ENCODE measurements around the gene ACOX3. TPM values are rescaled to one million over a fixed set of nuclear protein-coding genes. Genes with fewer than 3 reads are reported as not detected.

ACOX3 gene
- total and polyA plus RNA-seq, 2 of the 8 experiments (the other 6 are each of a cell fraction or from before 2014, with no cell fraction given): 2.5 to 9.9 TPM

DNA sequence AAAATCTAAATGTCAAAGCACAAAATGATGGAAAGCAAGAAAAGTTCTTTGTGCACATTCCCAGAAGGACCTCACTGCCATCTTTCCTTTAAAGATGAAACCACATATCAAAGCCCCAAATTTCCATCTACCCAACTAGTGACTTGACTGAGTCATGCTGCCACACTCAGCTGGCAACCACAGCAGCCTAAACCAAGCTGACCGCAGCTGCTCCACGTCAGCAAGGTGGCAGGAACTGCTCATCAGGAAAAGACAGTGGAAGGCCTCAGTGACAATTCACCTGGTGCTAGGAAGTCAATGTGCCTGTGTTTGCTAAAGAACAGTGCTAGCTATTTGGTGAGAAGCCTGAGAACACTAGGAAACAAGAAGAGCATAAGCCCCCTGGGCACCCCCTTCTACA, 26.1 kb downstream of the ACOX3 start:
- Histone ChIP-seq H3K23me2 (ENCODE audit: low read depth, low read length) (no peaks in the 10 kb centered on the region), H3K4me1 (replicated peaks in 1 of 4; ENCODE audit: control insufficient read depth in 3 of 4, insufficient read depth in 4 of 4, low read length in 3 of 4) (peaks cover 0 to 5% (median 4%) of the 10 kb centered on the region in 4 experiments; a peak in 6 of 7 replicates), H2BK15ac (ENCODE audit: low read length) (no peak overlapping the region), H4K8ac (ENCODE audit: extremely low read depth, insufficient read depth, low read length) (no peak overlapping the region), H3K18ac (ENCODE audit: extremely low read depth, low read length) (no peak overlapping the region), H4K91ac (replicated peaks; ENCODE audit: insufficient read length, low read length) (no peak overlapping the region), H2AFZ (ENCODE audit: low read length) (no peak overlapping the region), H2BK120ac (replicated peaks; ENCODE audit: low read depth, low read length) (no peak overlapping the region), H3K9me3 (ENCODE audit: insufficient read depth in 2 of 2, low read depth in 1 of 2, low read length in 1 of 2) (no peaks in the 10 kb centered on the region), H3K4ac (replicated peaks; ENCODE audit: insufficient read length, low read depth, low read length) (no peak overlapping the region), H3K79me2 (ENCODE audit: control insufficient read depth in 1 of 2, insufficient read depth in 2 of 2, low read length in 2 of 2) (no peaks in the 10 kb centered on the region), H4K5ac (ENCODE audit: insufficient read length, low read depth, low read length) (no peak overlapping the region), H3K4me2 (ENCODE audit: insufficient read depth in 1 of 2, low read depth in 2 of 2, low read length in 2 of 2) (no peak overlapping the region), H3K56ac (replicated peaks; ENCODE audit: insufficient read length, low read depth, low read length) (no peak overlapping the region), H3K36me3 (ENCODE audit: control insufficient read depth in 2 of 4, insufficient read depth in 4 of 4, low read length in 3 of 4) (no peaks in the 10 kb centered on the region), H4K20me1 (replicated peaks in 1 of 2; ENCODE audit: control insufficient read depth in 1 of 2, insufficient read depth in 2 of 2, low read length in 2 of 2) (peaks cover 0 to 3% of the 10 kb centered on the region in 2 experiments), H3K79me1 (ENCODE audit: low read depth, low read length) (no peaks in the 10 kb centered on the region), H2AK5ac (ENCODE audit: low read depth, low read length) (no peak overlapping the region), H3K23ac (ENCODE audit: insufficient read length) (no peak overlapping the region), H3K27me3 (replicated peaks in 1 of 4; ENCODE audit: control insufficient read depth in 3 of 4, extremely low read depth in 1 of 4, insufficient read depth in 3 of 4, low read length in 3 of 4) (no peaks in the 10 kb centered on the region), H3K14ac (ENCODE audit: insufficient read length) (no peak overlapping the region), H3K27ac (ENCODE audit: low read depth, low read length) (no peak overlapping the region), H2BK12ac (ENCODE audit: low read depth, low read length) (no peak overlapping the region), H2BK20ac (ENCODE audit: low read length) (no peak overlapping the region), H3K4me3 (ENCODE audit: extremely low read depth in 1 of 4, insufficient read depth in 2 of 4, low read depth in 3 of 4, low read length in 4 of 4) (no peak overlapping the region), H3K9ac (replicated peaks in 1 of 4; ENCODE audit: extremely low read depth in 1 of 4, low read depth in 3 of 4, low read length in 3 of 4) (no peak overlapping the region), H2BK5ac (ENCODE audit: low read depth, low read length) (no peak overlapping the region)
- 85% methylated on average over 2 of the region's 2 CpGs; no CpG with 5 or more reads in 1 of the 2 experiments for WGBS, 2 experiments (ENCODE audit: extremely low coverage in 1 of 2, insufficient coverage in 1 of 2, insufficient read length in 1 of 2, insufficient replicate concordance in 2 of 2, low coverage in 1 of 2, low lambda C conversion rate in 2 of 2, missing lambda C conversion rate in 1 of 2)
- DNase-seq (ENCODE audit: low read depth in 1 of 2, low spot score in 2 of 2) (no peak), FAIRE-seq (no peak)
- ChIA-PET CTCF (ENCODE audit: partially characterized antibody) (interaction anchor here (1.2 kb wide), 1 partner anchor 11 kb away, joined by 3 read pairs; no protein-coding TSS in a partner anchor), POLR2A (ENCODE audit: partially characterized antibody) (no interaction called here)
- TF ChIP-seq BACH1 (IDR thresholded peaks at IDR 0.05; ENCODE audit: low read length): no peak
- TF ChIP-seq SUZ12 (IDR thresholded peaks at IDR 0.05; ENCODE audit: low read length): no peak
- no peak for TF ChIP-seq CEBPB (IDR thresholded peaks at IDR 0.05; ENCODE audit: low read depth, low read length)
- no peak for TF ChIP-seq KDM5A (IDR thresholded peaks at IDR 0.05; ENCODE audit: low read length)
- TF ChIP-seq RNF2 (IDR thresholded peaks at IDR 0.05; ENCODE audit: borderline replicate concordance, low read depth, low read length, missing control alignments, poor library complexity, severe bottlenecking): no peak
- TF ChIP-seq EZH2 (IDR thresholded peaks at IDR 0.05; ENCODE audit: low read depth, low read length, severe bottlenecking): no peak
- no peak for TF ChIP-seq RXRA (IDR thresholded peaks at IDR 0.05; ENCODE audit: insufficient read depth, low read depth, low read length)
- TF ChIP-seq TAF1 (IDR thresholded peaks at IDR 0.05; ENCODE audit: low read depth, low read length): no peak
- TF ChIP-seq RBBP5 (IDR thresholded peaks at IDR 0.05; ENCODE audit: borderline replicate concordance, low read depth, low read length): no peak
- TF ChIP-seq SIRT6 (IDR thresholded peaks at IDR 0.05; ENCODE audit: low read length): no peak
- TF ChIP-seq EP300 (IDR thresholded peaks at IDR 0.05; ENCODE audit: borderline replicate concordance in 1 of 2, low read depth in 2 of 2, low read length in 2 of 2): no peak
- TF ChIP-seq SIX5 (IDR thresholded peaks at IDR 0.05; ENCODE audit: low read depth, low read length): no peak
- TF ChIP-seq POLR2AphosphoS5 (IDR thresholded peaks at IDR 0.05; ENCODE audit: low read depth, low read length): no peak
- no peak for TF ChIP-seq HDAC2 (IDR thresholded peaks at IDR 0.05; ENCODE audit: borderline replicate concordance in 1 of 2, low read depth in 2 of 2, low read length in 2 of 2)
